HCT116 (cell line): Measurements from ENCODE around the gene FITM1. TPM values are rescaled to one million over a fixed set of nuclear protein-coding genes. Genes with fewer than 3 reads are reported as not detected.

ENCODE experiments used
- ATAC-seq: fragments of 200-7000 bp; cut with Tn5 transposase; 2 replicates; pipeline ENCODE4 v1.9.1; 2020; ENCODE audit warnings: mild to moderate bottlenecking, moderate library complexity
- BruUV-seq: library from RNA; stranded (reverse); fragments of 400-500 nt; replicated peaks from 2 replicates; lab custom pipeline; 2021; lab: Mats Ljungman, UMichigan
- CTCF ChIA-PET: fragments of 300-600 bp; sonication (Branson Sonifier 250); formaldehyde crosslinking; loops from one replicate; lab custom pipeline; 2021; ENCODE audit warnings: antibody characterized with exemption; lab: Charles Lee
- POLR2A ChIA-PET: fragments of 300-600, 350-600 bp; sonication (Branson Sonifier 250); formaldehyde crosslinking; loops from one replicate; lab custom pipeline; 2021; ENCODE audit warnings: antibody characterized with exemption; lab: Charles Lee
- RAD21 ChIA-PET, 2 experiments: fragments of 300-600 bp; sonication (Branson Sonifier 250); formaldehyde crosslinking; loops; one replicate each; lab custom pipeline; 2023; ENCODE audit warnings: low total read pairs in 2 of 2; ENCODE audit not compliant: uncharacterized antibody in 2 of 2, unreplicated experiment in 2 of 2, low non-redundant PET in 1 of 2; lab: Charles Lee
- DNase-seq: peaks from one replicate; pipeline ENCODE4 v3.0.0-alpha.2; 2010; ENCODE audit warnings: low read depth, low spot score
- H2AFZ ChIP-seq: fragments of 200-600 bp; shearing (Covaris generic), sonication (generic); 2 replicates; pipeline ENCODE4 v1.6.1; 2017; ENCODE audit warnings: low read depth, mixed run types, mixed read lengths, antibody characterized with exemption, low read length; ENCODE audit not compliant: poor library complexity, severe bottlenecking
- H3K27ac ChIP-seq: 2 replicates; pipeline ENCODE4 v1.5.1; 2012; ENCODE audit warnings: low read depth, low read length
- H3K27me3 ChIP-seq: fragments of 200-600 bp; sonication (generic); 2 replicates; pipeline ENCODE4 v1.6.1; 2016; ENCODE audit warnings: mixed run types, low read length, mixed read lengths; ENCODE audit not compliant: insufficient read depth
- H3K36me3 ChIP-seq, 2 experiments: fragments of 200-500 bp in 1 of 2; fragments of 200-600 bp in 1 of 2; sonication (Bioruptor generic) in 1 of 2; sonication (generic) in 1 of 2; 2 replicates each; pipeline versions ENCODE4 v1.5.1 to v1.6.1; 2014 to 2016; ENCODE audit warnings: low read length in 2 of 2, inconsistent platforms in 1 of 2, mixed read lengths in 1 of 2, mixed run types in 1 of 2; ENCODE audit not compliant: insufficient read depth in 2 of 2, control insufficient read depth in 1 of 2
- H3K4me1 ChIP-seq, 2 experiments: fragments of 200-600 bp in 1 of 2; sonication (generic) in 1 of 2; 2 replicates each; pipeline versions ENCODE4 v1.5.1 to v1.6.1; 2012 to 2017; ENCODE audit warnings: low read length in 2 of 2, inconsistent platforms in 1 of 2, mild to moderate bottlenecking in 1 of 2, mixed read lengths in 1 of 2, mixed run types in 1 of 2, moderate library complexity in 1 of 2; ENCODE audit not compliant: insufficient read depth in 2 of 2, control insufficient read depth in 1 of 2
- H3K4me2 ChIP-seq: fragments of 200-600 bp; sonication (generic); 2 replicates; pipeline ENCODE4 v1.6.1; 2017; ENCODE audit warnings: mixed run types, low read length, mixed read lengths
- H3K4me3 ChIP-seq, 2 experiments: fragments of 200-600 bp in 1 of 2; sonication (generic) in 1 of 2; replicated peaks in 1 of 2; 2 replicates each; pipeline ENCODE4 v1.5.1; 2011 to 2016; ENCODE audit warnings: low read length in 2 of 2, control low read depth in 1 of 2, low read depth in 1 of 2, mild to moderate bottlenecking in 1 of 2, mixed read lengths in 1 of 2, mixed run types in 1 of 2
- H3K79me2 ChIP-seq: fragments of 200-600 bp; sonication (generic); 2 replicates; pipeline ENCODE4 v1.6.1; 2017; ENCODE audit warnings: mild to moderate bottlenecking, mixed run types, low read length, moderate library complexity, mixed read lengths; ENCODE audit not compliant: insufficient read depth
- H3K9ac ChIP-seq: fragments of 200-600 bp; sonication (generic); 2 replicates; pipeline ENCODE4 v1.6.1; 2016; ENCODE audit warnings: low read length, mixed read lengths
- H3K9me2 ChIP-seq: fragments of 200-600 bp; sonication (generic), shearing (Covaris generic); 2 replicates; pipeline ENCODE4 v1.6.1; 2017; ENCODE audit warnings: mixed run types, mild to moderate bottlenecking, moderate library complexity; ENCODE audit not compliant: insufficient read depth
- H3K9me3 ChIP-seq, 2 experiments: fragments of 200-500 bp in 1 of 2; fragments of 200-600 bp in 1 of 2; sonication (Bioruptor generic) in 1 of 2; sonication (generic) in 1 of 2; 2 replicates each; pipeline ENCODE4 v1.6.1; 2014 to 2017; ENCODE audit warnings: low read length in 2 of 2, mixed read lengths in 2 of 2, inconsistent platforms in 1 of 2, low read depth in 1 of 2, mild to moderate bottlenecking in 1 of 2, mixed run types in 1 of 2, moderate library complexity in 1 of 2; ENCODE audit not compliant: control insufficient read depth in 1 of 2, insufficient read depth in 1 of 2
- H4K20me1 ChIP-seq: fragments of 200-600 bp; sonication (generic), shearing (Covaris generic); 2 replicates; pipeline ENCODE4 v1.6.1; 2017; ENCODE audit warnings: mixed run types, mild to moderate bottlenecking, moderate library complexity; ENCODE audit not compliant: insufficient read depth
- CBX3 ChIP-seq: IDR thresholded peaks from 2 replicates; pipeline ENCODE4 v1.6.1; 2012; ENCODE audit warnings: low read depth
- CEBPB ChIP-seq: IDR thresholded peaks from 2 replicates; pipeline ENCODE4 v1.6.1; 2012; ENCODE audit warnings: low read depth
- EGR1 ChIP-seq: IDR thresholded peaks from 2 replicates; pipeline ENCODE4 v1.6.1; 2012; ENCODE audit warnings: low read depth
- EZH2 ChIP-seq: fragments of 200-600 bp; sonication (generic); IDR thresholded peaks from 2 replicates; pipeline ENCODE4 v1.6.1; 2017; ENCODE audit warnings: antibody characterized with exemption, mixed run types
- EZH2phosphoT487 ChIP-seq: fragments of 200-600 bp; IDR thresholded peaks from 2 replicates; pipeline ENCODE4 v1.6.1; 2018; ENCODE audit warnings: antibody characterized with exemption, borderline replicate concordance
- FOSL1 ChIP-seq: IDR thresholded peaks from 2 replicates; pipeline ENCODE4 v1.6.1; 2012; ENCODE audit warnings: low read depth
- POLR2A ChIP-seq: IDR thresholded peaks from 2 replicates; pipeline ENCODE4 v1.7.0; 2011; ENCODE audit warnings: borderline replicate concordance; ENCODE audit not compliant: insufficient read depth, insufficient read length; ENCODE audit errors: extremely low read depth
- POLR2AphosphoS5 ChIP-seq: IDR thresholded peaks from 2 replicates; pipeline ENCODE4 v1.6.1; 2011; ENCODE audit warnings: mild to moderate bottlenecking, low read depth, low read length, moderate library complexity
- RAD21 ChIP-seq: IDR thresholded peaks from 2 replicates; pipeline ENCODE4 v1.6.1; 2012; ENCODE audit warnings: low read depth, mild to moderate bottlenecking
- REST ChIP-seq: IDR thresholded peaks from 2 replicates; pipeline ENCODE4 v1.6.1; 2012; ENCODE audit warnings: low read depth
- SIN3A ChIP-seq: IDR thresholded peaks from 2 replicates; pipeline ENCODE4 v1.6.1; 2012; ENCODE audit warnings: low read depth
- SP1 ChIP-seq: IDR thresholded peaks from 2 replicates; pipeline ENCODE4 v1.6.1; 2012; ENCODE audit warnings: low read depth
- SRF ChIP-seq: IDR thresholded peaks from 2 replicates; pipeline ENCODE4 v1.6.1; 2012; ENCODE audit warnings: low read depth
- TCF7L2 ChIP-seq: IDR thresholded peaks from 2 replicates; pipeline ENCODE4 v1.7.0; 2011; ENCODE audit warnings: borderline replicate concordance, inconsistent platforms; ENCODE audit not compliant: insufficient read depth, insufficient read length; ENCODE audit errors: extremely low read depth
- ZFX ChIP-seq: fragments of 450-650 bp; IDR thresholded peaks from 2 replicates; pipeline ENCODE4 v1.6.1; 2017
- ZNF274 ChIP-seq: fragments of 200-500 bp; sonication (Bioruptor generic); IDR thresholded peaks from 2 replicates; pipeline ENCODE4 v1.6.1; 2014; ENCODE audit warnings: mild to moderate bottlenecking, low read depth, low read length, inconsistent platforms
- intact Hi-C: fragments of 100-400 bp; cut with micrococcal nuclease; formaldehyde crosslinking; loops from 2 replicates; pipeline ENCODE4 v1.10.0; 2022
- total RNA-seq: library from RNA; stranded (reverse); gene quantifications from one replicate; pipeline ENCODE4 v1.2.1, GENCODE V29; 2021; ENCODE audit not compliant: unreplicated experiment
- TF ChIP-seq, protein P1 (sequence below): IDR thresholded peaks from 2 replicates; pipeline ENCODE4 v1.6.1; 2012
- TF ChIP-seq, protein P2 (sequence below), 3 experiments: fragments of 200-600 bp in 1 of 3; sonication (generic) in 1 of 3; IDR thresholded peaks in 2 of 3; conservative IDR thresholded peaks in 1 of 3; 2 replicates each; pipeline ENCODE4 v1.5.1; 2012 to 2017; ENCODE audit warnings: low read depth in 2 of 3, low read length in 2 of 3, antibody characterized with exemption in 1 of 3, borderline replicate concordance in 1 of 3, control low read depth in 1 of 3, mild to moderate bottlenecking in 1 of 3, mixed read lengths in 1 of 3, mixed run types in 1 of 3, moderate library complexity in 1 of 3; ENCODE audit not compliant: insufficient read depth in 1 of 3
- TF ChIP-seq, protein P3 (sequence below): IDR thresholded peaks from 2 replicates; pipeline ENCODE4 v1.6.1; 2012

FITM1 gene
- total RNA-seq, 1 experiment from 2014 or later = 0.81 TPM

DNA sequence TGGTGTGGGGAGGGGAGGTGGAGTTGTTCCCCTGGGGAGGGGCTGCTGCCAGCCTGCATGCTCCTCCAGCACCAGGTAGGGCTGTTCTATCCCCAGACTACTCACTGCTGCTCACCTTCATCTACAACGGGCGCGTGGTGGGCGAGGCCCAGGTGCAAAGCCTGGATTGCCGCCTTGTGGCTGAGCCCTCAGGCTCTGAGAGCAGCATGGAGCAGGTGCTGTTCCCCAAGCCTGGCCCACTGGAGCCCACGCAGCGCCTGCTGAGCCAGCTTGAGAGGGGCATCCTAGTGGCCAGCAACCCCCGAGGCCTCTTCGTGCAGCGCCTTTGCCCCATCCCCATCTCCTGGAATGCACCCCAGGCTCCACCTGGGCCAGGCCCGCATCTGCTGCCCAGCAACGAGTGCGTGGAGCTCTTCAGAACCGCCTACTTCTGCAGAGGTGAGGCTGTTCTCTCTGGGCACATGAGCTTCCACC lies 34.1 kb downstream of the FITM1 start:
- DNase-seq (no peak), ATAC-seq (no peak)
- CTCF ChIA-PET = no interaction called here
- H3K9me3 ChIP-seq = no peaks in the 10 kb centered on the region
- TF ChIP-seq TCF7L2 = no peak
- no peak for TF ChIP-seq CEBPB
- TF ChIP-seq RAD21 = no peak
- no peak for TF ChIP-seq FOSL1
- TF ChIP-seq, protein P1, sequence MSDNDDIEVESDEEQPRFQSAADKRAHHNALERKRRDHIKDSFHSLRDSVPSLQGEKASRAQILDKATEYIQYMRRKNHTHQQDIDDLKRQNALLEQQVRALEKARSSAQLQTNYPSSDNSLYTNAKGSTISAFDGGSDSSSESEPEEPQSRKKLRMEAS = no peak
- no peak for TF ChIP-seq CBX3
- no peak for TF ChIP-seq SIN3A
- TF ChIP-seq, protein P2, sequence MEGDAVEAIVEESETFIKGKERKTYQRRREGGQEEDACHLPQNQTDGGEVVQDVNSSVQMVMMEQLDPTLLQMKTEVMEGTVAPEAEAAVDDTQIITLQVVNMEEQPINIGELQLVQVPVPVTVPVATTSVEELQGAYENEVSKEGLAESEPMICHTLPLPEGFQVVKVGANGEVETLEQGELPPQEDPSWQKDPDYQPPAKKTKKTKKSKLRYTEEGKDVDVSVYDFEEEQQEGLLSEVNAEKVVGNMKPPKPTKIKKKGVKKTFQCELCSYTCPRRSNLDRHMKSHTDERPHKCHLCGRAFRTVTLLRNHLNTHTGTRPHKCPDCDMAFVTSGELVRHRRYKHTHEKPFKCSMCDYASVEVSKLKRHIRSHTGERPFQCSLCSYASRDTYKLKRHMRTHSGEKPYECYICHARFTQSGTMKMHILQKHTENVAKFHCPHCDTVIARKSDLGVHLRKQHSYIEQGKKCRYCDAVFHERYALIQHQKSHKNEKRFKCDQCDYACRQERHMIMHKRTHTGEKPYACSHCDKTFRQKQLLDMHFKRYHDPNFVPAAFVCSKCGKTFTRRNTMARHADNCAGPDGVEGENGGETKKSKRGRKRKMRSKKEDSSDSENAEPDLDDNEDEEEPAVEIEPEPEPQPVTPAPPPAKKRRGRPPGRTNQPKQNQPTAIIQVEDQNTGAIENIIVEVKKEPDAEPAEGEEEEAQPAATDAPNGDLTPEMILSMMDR (IDR thresholded peaks at IDR 0.05 in 2 of 3, conservative IDR thresholded peaks at IDR 0.05 in 1 of 3; ENCODE audit: borderline replicate concordance in 1 of 3, insufficient read depth in 1 of 3, low read depth in 2 of 3, low read length in 2 of 3) = no peak
- no peak for TF ChIP-seq SRF
- no peak for TF ChIP-seq SP1
- TF ChIP-seq POLR2A = no peak
- no peak for TF ChIP-seq REST
- TF ChIP-seq, protein P3, sequence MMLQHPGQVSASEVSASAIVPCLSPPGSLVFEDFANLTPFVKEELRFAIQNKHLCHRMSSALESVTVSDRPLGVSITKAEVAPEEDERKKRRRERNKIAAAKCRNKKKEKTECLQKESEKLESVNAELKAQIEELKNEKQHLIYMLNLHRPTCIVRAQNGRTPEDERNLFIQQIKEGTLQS = no peak
- no peak for TF ChIP-seq EGR1
- TF ChIP-seq POLR2AphosphoS5 = no peak
- TF ChIP-seq EZH2phosphoT487 = no peak
- TF ChIP-seq EZH2 = no peak
- TF ChIP-seq ZNF274 = no peak
- TF ChIP-seq ZFX = no peak
- intact Hi-C loops = no loop called here
- RAD21 ChIA-PET = no interaction called here
- no peak overlapping the region for H3K9ac ChIP-seq
- no peaks in the 10 kb centered on the region for H3K27me3 ChIP-seq
- H3K4me2 ChIP-seq = no peak overlapping the region
- peaks cover 15 to 21% of the 10 kb centered on the region in 2 experiments for H3K4me1 ChIP-seq
- H3K27ac ChIP-seq = no peak overlapping the region
- H3K4me3 ChIP-seq = no peak overlapping the region
- H2AFZ ChIP-seq = no peak overlapping the region
- POLR2A ChIA-PET = interaction anchor here (1.1 kb wide), 1 partner anchor 18 kb away, joined by 3 read pairs; the partner anchor contains the start of gene PSME2
- no peaks in the 10 kb centered on the region for H3K9me2 ChIP-seq
- no peaks in the 10 kb centered on the region for H3K79me2 ChIP-seq
- peaks cover 6 to 18% of the 10 kb centered on the region in 2 experiments; a peak in 3 of 4 replicates for H3K36me3 ChIP-seq
- no peaks in the 10 kb centered on the region for H4K20me1 ChIP-seq
- no TSS peak for BruUV-seq
